KMS-11 (cell line): ENCODE data around the gene ZNF496.
"Not testable (repeated sequence)": the region's sequence is repeated elsewhere in the genome, so short reads cannot be mapped to it uniquely, and the experiment has no call there.

Source experiments
- H2AFZ ChIP-seq: fragments of 200-600 bp; sonication (generic); 2 replicates; pipeline ENCODE4 v1.6.1; 2016; ENCODE audit warnings: antibody characterized with exemption, mixed run types, low read depth
- H3K27ac ChIP-seq: fragments of 200-600 bp; sonication (generic); 2 replicates; pipeline ENCODE4 v1.6.1; 2016; ENCODE audit warnings: mild to moderate bottlenecking, mixed run types
- H3K27me3 ChIP-seq: fragments of 200-600 bp; sonication (generic); 2 replicates; pipeline ENCODE4 v1.6.1; 2017; ENCODE audit warnings: mild to moderate bottlenecking, low read depth, mixed run types, moderate library complexity; ENCODE audit not compliant: insufficient read depth
- H3K36me3 ChIP-seq: fragments of 200-600 bp; sonication (generic); 2 replicates; pipeline ENCODE4 v1.6.1; 2017; ENCODE audit warnings: mild to moderate bottlenecking, mixed run types; ENCODE audit not compliant: insufficient read depth
- H3K4me1 ChIP-seq: fragments of 200-600 bp; sonication (generic); 2 replicates; pipeline ENCODE4 v1.6.1; 2016; ENCODE audit warnings: mild to moderate bottlenecking, low read depth, mixed run types; ENCODE audit not compliant: poor library complexity, severe bottlenecking
- H3K4me2 ChIP-seq: fragments of 200-600 bp; sonication (generic); 2 replicates; pipeline ENCODE4 v1.7.0; 2016; ENCODE audit warnings: mild to moderate bottlenecking, mixed run types
- H3K4me3 ChIP-seq: fragments of 200-600 bp; sonication (generic); IDR thresholded peaks from 2 replicates; pipeline ENCODE4 v1.6.1; 2017; ENCODE audit warnings: low read depth, low read length, mixed read lengths; ENCODE audit not compliant: insufficient read depth
- H3K79me2 ChIP-seq: fragments of 200-600 bp; sonication (generic); 2 replicates; pipeline ENCODE4 v1.6.1; 2016; ENCODE audit warnings: low read depth, mixed run types; ENCODE audit not compliant: insufficient read depth
- H3K9ac ChIP-seq: fragments of 200-600 bp; sonication (generic); 2 replicates; pipeline ENCODE4 v1.6.1; 2016; ENCODE audit warnings: mild to moderate bottlenecking, mixed run types
- H4K20me1 ChIP-seq: fragments of 200-600 bp; sonication (generic); 2 replicates; pipeline ENCODE4 v1.6.1; 2016; ENCODE audit warnings: mild to moderate bottlenecking, mixed run types; ENCODE audit not compliant: insufficient read depth
- CTCF ChIP-seq: fragments of 200-600 bp; sonication (generic); conservative IDR thresholded peaks from 2 replicates; pipeline ENCODE4 v1.6.1; 2017; ENCODE audit warnings: low read depth, mild to moderate bottlenecking, antibody characterized with exemption, low read length, moderate library complexity, mixed read lengths

ZNF496 gene

GRCh38 chr1:247331525-247332214, at the start of gene ZNF496:
ZNF496 (minus strand) TSS chr1:247331867; CDS start chr1:247329578, 2,289 bp downstream.
- no peaks in the 10 kb centered on the region for H3K27me3 ChIP-seq
- peak within 1 kb of the TSS; percentile 83 for H3K4me3 ChIP-seq
- peak within 1 kb of the TSS; percentile 99 for H3K4me2 ChIP-seq
- H3K27ac ChIP-seq = peak within 1 kb of the TSS; percentile 65
- no peaks in the 10 kb centered on the region for H3K36me3 ChIP-seq
- TF ChIP-seq CTCF = no peak
- H3K9ac ChIP-seq = peak within 1 kb of the TSS; percentile 83
- H3K4me1 ChIP-seq = peaks cover 10% of the 10 kb centered on the region
- no peaks in the 10 kb centered on the region for H4K20me1 ChIP-seq
- peaks cover 20% of the 10 kb centered on the region for H3K79me2 ChIP-seq
- peak within 1 kb of the TSS; percentile 85 for H2AFZ ChIP-seq

GRCh38 chr1:247378334-247379073, 46.8 kb upstream of the ZNF496 start:
- Histone ChIP-seq H4K20me1 (no peaks in the 10 kb centered on the region), H3K36me3 (no peaks in the 10 kb centered on the region), H3K27me3 (no peaks in the 10 kb centered on the region), H3K4me1 (no peaks in the 10 kb centered on the region), H3K4me2 (no peak overlapping the region), H3K9ac (no peak overlapping the region), H3K4me3 (no peak overlapping the region), H2AFZ (no peak overlapping the region), H3K79me2 (no peaks in the 10 kb centered on the region), H3K27ac (no peak overlapping the region)
- no peak for TF ChIP-seq CTCF

GRCh38 chr1:247377656-247378055, 46.0 kb upstream of the ZNF496 start:
- not testable (repeated sequence) for H3K36me3 ChIP-seq, H2AFZ ChIP-seq, H3K4me1 ChIP-seq, H3K27me3 ChIP-seq, H3K4me3 ChIP-seq, H4K20me1 ChIP-seq, H3K27ac ChIP-seq, H3K4me2 ChIP-seq, H3K79me2 ChIP-seq, H3K9ac ChIP-seq

- Histone ChIP-seq H3K4me3 (no peak overlapping the region), H4K20me1 (no peaks in the 10 kb centered on the region), H3K4me2 (no peak overlapping the region), H3K79me2 (no peaks in the 10 kb centered on the region), H3K27ac (no peak overlapping the region), H3K9ac (no peak overlapping the region), H3K4me1 (no peaks in the 10 kb centered on the region), H2AFZ (no peak overlapping the region), H3K27me3 (no peaks in the 10 kb centered on the region), H3K36me3 (no peaks in the 10 kb centered on the region)
- TF ChIP-seq CTCF = no peak
These were observed 45.0 kb upstream of the ZNF496 start for GRCh38 chr1:247376659-247377058.

GRCh38 chr1:247375747-247376146, 44.1 kb upstream of the ZNF496 start:
- H3K27me3 ChIP-seq = no peaks in the 10 kb centered on the region
- H3K4me3 ChIP-seq = no peak overlapping the region
- H2AFZ ChIP-seq = no peak overlapping the region
- H3K79me2 ChIP-seq = no peaks in the 10 kb centered on the region
- H3K4me2 ChIP-seq = no peak overlapping the region
- no peaks in the 10 kb centered on the region for H4K20me1 ChIP-seq
- no peaks in the 10 kb centered on the region for H3K36me3 ChIP-seq
- no peak for TF ChIP-seq CTCF
- H3K4me1 ChIP-seq = no peaks in the 10 kb centered on the region
- H3K27ac ChIP-seq = no peak overlapping the region
- H3K9ac ChIP-seq = no peak overlapping the region

- not testable (repeated sequence) for H3K4me1 ChIP-seq, H3K36me3 ChIP-seq, H3K4me2 ChIP-seq, H3K27me3 ChIP-seq, H3K27ac ChIP-seq, H3K4me3 ChIP-seq, H3K9ac ChIP-seq, H4K20me1 ChIP-seq, H2AFZ ChIP-seq, H3K79me2 ChIP-seq
These were observed 43.1 kb upstream of the ZNF496 start for GRCh38 chr1:247374651-247375334.
